NCI-H1694 (cell line): ENCODE data around the gene CSTF2.

Source experiments
- DNase-seq: peaks from one replicate; lab custom pipeline; 2025; lab: John Stamatoyannopoulos, UW

Gene CSTF2

GRCh38 chrX:100871594-100872560 lies 51.7 kb downstream of the CSTF2 start:
- DNase-seq, result no peak

- no peak for DNase-seq
Measured at GRCh38 chrX:100874325-100874724, 54.1 kb downstream of the CSTF2 start, which contains the start of gene NOX1. TSS of gene NOX1 (minus strand) at chrX:100874359. CDS start at chrX:100874139, 220 bp downstream.

DNA sequence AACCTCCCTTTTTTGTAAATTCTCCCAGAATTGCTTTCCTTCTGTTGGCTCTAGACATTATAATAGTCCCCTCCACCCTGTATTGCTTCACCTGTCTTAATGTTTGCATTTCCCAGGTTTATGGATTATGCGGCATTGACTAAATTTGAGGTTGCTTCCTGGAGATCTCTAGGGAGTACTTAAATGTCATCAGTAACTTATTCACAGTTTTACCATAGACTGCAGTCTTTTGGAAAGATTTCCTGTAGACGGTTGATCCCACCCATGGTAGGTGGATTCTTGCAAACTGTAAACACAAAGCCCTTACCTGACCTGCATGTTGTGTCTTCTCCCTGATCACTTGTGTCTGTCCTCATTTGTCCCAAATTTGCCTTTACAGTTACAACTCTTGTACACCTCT lies 60.2 kb downstream of the CSTF2 start:
- no peak for DNase-seq

DNA sequence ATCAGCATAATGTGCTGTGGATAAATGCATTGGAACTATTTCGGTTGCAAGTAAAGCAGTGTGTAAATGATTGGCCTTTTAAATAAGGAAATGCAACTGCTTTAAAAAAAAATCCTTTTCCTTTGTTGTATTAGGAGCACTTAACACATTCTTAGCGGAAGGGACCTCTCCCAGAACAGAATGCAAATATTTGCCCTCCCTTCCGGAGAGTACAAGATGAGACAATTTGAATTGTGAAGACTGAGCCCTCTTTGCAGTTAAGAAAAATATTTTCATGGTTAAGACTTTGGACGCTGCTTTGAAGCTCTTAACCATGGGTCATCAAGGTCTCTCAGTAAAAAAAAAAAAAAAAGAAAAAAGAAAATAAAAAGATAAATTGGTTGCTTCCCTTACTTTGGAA lies 63.5 kb downstream of the CSTF2 start:
- DNase-seq, result no peak
